ENCODE measurements around the gene DNM2.
"Not testable (repeated sequence)": the region's sequence is repeated elsewhere in the genome, so short reads cannot be mapped to it uniquely, and the experiment has no call there.

Gene DNM2

DNA sequence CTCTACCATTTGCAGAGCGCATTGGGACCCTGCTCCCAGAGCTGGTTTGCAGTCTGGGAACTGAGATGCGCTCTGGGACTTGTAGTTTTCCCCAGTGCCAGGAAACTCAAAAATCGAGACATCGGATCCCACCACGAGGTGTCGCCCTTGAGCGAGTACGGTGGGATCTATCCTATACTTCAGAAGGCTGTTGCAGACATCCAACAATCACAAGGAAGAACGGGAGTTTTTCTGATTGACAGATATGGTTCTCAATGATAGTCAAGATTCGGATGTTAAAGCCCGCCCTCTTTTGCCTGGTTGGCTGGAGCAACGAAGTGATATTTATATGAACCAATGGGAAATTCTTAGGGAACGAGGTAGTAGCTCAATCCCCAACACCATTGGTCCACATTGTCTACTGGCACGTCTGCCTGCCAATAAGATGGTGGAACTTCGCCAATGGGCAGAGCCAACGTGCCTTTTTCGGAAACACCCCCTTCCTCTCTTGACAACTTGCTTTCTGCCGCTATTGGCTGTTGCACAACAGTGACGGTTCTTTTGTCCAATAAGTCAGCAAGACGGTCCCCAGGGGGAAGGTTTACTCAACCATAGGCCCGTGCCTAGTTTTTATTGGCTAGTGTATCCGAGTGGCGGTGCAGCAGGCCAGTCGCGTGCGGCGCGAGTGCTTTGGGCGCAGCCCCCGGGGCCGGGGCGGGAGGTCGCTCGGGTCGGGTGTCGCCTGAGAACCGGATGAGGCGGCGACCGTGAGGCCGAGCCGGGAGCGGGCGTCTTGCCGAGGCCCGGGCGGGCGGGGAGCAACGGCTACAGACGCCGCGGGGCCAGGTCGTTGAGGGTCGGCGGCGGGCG is at the start of gene DNM2:
TSS of gene DNM2 (plus strand) at position 724 of the 849 bp plus-strand sequence. CDS start 164 bp downstream, outside the sequence.
- in situ Hi-C loops (cut with MboI; ENCODE audit: low sequenced_read_pairs) = no loop called here

DNA sequence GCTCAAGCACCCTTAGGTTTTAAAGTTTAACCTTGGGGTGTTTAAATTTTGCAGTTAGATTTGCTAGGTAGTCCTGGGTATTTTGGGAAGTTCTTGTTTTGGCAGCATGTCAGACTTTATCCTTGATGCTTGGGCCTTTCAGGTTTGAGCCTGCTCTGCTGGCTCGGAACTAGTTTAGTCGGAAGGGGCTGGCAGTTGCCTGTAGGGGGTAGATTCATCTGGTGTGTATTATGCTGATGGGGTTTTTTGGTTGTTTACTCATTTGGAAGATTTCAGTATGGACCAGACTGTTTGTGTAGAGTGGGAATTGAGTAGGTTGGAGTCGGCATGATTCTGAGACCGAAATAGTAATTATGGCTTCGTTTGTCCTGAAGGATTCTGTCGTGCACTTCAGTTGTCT is 48.6 kb upstream of the DNM2 start:
- in situ Hi-C loops (cut with MboI; ENCODE audit: low sequenced_read_pairs) = no loop called here

DNA sequence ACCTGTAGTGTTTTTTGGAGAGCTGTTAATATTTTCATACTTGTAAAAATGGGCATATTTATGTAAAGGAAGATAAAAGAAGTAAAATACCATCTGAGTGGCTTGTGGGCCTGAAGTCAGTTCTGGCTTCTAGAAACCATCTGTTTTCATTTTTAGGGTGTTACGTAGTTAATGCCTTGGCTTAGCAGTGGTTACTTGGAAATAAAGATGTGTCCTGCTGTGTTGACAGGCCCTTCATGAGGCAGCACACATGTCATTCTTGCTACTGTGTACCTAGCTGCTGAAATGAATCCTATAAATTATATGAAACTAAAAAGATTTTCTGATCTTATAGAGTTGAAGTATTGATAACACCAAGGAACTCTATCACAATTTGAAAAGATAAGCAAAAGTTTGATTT is 47.7 kb upstream of the DNM2 start:
- in situ Hi-C loops (cut with MboI; ENCODE audit: low sequenced_read_pairs) = no loop called here

DNA sequence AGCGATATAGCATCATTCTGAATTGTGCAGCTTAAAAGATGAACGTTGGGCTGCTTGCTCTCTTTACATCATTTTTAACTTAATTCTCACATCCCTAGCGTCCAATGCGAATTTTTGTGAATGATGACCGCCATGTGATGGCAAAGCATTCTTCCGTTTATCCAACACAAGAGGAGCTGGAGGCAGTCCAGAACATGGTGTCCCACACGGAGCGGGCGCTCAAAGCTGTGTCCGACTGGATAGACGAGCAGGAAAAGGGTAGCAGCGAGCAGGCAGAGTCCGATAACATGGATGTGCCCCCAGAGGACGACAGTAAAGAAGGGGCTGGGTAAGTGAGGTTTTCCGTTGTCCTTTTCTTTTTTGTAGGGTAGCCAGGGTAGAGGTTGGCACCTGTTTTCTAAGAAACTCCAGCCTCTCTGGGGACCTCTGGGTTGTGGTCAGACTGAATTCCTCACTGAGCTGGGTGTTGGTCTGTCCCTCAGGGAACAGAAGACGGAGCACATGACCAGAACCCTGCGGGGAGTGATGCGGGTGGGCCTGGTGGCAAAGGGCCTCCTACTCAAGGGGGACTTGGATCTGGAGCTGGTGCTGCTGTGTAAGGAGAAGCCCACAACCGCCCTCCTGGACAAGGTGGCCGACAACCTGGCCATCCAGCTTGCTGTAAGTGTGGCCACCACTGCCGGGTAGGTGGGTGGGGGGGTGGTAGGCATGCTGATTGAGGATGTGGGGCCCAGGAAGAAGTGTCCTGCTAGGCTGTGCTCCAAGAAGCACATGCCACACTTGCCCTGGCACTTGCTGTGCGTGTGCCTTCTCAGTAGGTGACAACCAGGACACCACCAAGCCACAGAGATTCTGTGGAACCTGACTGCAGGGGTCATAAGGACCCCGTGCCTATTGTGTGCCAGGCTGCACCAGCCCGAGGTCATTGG is 46.7 kb upstream of the DNM2 start:
- in situ Hi-C loops (cut with MboI; ENCODE audit: low sequenced_read_pairs) = no loop called here

DNA sequence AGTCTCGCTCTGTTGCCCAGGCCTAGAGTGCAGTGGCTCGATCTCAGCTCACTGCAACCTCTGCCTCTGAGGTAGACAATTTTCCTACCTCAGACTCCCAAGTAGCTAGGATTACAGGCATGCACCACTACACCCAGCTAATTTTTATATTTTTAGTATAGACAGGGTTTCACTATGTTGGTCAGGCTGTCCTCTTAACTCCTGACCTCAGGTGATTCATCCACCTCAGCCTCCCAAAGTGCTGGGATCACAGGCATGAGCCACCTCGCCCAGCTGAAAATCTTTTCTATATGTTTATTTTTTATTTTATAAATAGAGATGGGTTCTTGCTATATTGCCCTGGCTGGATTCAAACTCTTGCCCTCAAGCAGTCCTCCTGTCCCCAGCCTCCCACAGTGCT is 46.0 kb upstream of the DNM2 start:
- in situ Hi-C loops (cut with MboI; ENCODE audit: low sequenced_read_pairs) = not testable (repeated sequence)

DNA sequence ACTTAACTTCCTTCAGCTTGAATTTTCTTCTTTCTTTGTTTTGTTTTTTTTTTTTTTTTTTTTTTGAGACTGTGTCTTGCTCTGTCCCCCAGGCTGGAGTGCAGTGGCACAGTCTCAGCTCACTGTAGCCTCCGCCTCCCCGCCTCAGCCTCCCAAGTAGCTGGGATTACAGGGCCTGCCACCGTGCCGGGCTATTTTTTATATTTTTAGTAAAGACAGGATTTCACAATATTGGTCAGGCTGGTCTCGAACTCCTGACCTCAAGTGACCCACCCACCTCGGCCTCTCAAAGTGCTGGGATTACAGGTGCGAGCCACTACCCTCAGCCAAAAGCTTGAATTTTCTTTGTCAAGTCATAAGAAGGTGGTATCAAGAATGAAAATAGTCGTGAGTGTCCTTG is 42.7 kb upstream of the DNM2 start:
- in situ Hi-C loops (cut with MboI; ENCODE audit: low sequenced_read_pairs) = loop anchor here (25.0 kb wide), 1 partner anchor 188 kb away; no protein-coding TSS in a partner anchor

DNA sequence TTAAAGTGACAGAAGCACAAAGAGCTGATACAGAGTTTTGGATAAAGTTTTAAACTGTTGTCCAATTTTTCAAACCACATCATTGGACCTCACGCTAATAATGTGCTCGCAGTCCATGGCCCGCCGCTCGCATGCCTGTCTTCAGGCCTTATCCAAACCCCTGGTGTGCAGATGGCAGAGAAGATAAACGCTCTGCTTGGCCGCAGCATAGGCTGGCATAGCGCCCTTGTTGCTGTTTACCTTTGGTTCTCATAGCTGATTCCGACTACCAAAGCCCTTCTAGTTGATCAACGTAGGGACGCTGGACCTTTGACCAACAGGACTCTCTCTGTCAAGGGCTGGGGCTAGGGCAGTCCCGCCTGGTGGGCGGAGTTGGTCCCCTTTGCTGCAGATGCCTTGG is 40.1 kb upstream of the DNM2 start:
- in situ Hi-C loops (cut with MboI; ENCODE audit: low sequenced_read_pairs) = loop anchor here (25.0 kb wide), 1 partner anchor 190 kb away; no protein-coding TSS in a partner anchor

DNA sequence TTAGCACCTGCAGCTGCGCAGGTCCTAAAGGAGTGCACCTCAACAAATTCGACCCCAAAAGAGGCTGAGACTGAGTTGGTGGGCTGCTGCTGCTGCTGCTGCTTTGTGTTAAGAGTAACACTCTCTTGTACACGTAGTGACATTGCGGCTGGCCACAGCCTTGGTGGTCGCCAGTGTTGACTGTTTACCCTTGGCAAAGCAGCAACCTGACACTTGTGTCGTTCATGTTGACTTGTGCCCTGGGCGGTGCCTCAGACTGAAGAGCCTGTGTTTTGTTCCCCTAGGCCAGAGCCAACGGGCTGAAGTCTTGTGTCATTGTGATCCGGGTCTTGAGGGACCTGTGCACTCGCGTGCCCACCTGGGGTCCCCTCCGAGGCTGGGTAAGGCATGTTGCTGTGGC is 39.1 kb upstream of the DNM2 start:
- in situ Hi-C loops (cut with MboI; ENCODE audit: low sequenced_read_pairs) = loop anchor here (25.0 kb wide), 1 partner anchor 192 kb away; no protein-coding TSS in a partner anchor

DNA sequence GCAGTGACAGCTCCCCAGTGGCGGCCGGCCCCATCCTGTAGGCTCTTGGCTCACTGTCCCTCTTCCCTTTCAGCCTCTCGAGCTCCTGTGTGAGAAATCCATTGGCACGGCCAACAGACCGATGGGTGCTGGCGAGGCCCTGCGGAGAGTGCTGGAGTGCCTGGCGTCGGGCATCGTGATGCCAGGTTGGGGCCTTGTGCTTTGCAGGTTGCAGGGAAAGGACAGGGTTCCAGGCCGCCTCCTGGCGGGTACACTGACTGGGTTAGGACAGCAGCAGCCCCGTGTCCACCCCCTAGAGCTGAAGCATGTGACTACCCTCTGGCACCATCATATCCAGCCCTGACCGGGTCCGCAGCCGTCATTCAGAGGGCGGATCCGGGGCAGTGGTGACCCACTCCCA is 38.1 kb upstream of the DNM2 start:
- in situ Hi-C loops (cut with MboI; ENCODE audit: low sequenced_read_pairs) = loop anchor here (25.0 kb wide), 1 partner anchor 192 kb away; no protein-coding TSS in a partner anchor

DNA sequence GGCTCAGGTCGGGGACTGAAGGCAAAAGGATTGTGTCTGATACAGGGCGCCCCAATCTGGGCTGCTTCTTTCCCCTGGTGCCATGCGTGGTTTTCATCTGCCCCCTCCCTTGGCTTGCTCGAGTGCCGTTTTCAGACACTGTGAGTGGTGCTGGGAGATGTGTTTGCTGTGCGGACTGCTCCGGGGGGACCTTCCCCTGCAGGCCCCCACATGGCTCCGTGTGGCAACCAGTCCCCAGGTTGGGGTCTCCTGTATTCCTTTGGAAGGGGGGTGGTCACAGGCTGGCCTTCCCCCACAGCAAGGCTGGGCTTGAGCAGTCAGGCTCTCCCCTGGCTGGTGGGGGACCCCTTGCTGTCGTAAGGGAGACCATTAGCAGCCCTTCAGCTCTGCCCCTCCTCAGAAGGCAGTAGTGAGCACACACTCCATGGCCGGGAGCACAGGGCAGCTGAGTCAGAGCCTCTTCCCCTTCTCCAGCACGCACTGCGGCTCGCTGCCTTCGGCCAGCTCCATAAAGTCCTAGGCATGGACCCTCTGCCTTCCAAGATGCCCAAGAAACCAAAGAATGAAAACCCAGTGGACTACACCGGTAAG is 37.2 kb upstream of the DNM2 start:
- in situ Hi-C loops (cut with MboI; ENCODE audit: low sequenced_read_pairs) = loop anchor here (25.0 kb wide), 1 partner anchor 193 kb away; no protein-coding TSS in a partner anchor

DNA sequence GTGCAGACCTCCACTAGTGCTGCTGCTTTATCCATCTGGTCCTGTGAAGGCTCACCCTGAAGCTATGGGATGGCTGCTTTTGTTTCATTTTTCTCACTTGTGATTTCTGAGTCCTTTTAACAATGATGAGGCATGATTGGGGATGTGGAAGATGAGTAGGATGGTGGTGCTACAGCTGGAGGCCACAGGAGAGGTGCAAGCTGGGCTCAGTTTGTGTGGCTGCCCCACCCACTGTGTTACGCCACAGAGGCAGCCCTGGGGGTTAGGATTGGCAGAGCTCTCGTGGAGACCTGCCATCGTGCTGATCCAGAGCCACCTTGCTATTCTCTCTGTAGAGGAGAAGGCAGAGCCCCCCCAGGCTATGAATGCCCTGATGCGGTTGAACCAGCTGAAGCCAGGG is 36.2 kb upstream of the DNM2 start:
- in situ Hi-C loops (cut with MboI; ENCODE audit: low sequenced_read_pairs) = loop anchor here (25.0 kb wide), 1 partner anchor 194 kb away; no protein-coding TSS in a partner anchor

DNA sequence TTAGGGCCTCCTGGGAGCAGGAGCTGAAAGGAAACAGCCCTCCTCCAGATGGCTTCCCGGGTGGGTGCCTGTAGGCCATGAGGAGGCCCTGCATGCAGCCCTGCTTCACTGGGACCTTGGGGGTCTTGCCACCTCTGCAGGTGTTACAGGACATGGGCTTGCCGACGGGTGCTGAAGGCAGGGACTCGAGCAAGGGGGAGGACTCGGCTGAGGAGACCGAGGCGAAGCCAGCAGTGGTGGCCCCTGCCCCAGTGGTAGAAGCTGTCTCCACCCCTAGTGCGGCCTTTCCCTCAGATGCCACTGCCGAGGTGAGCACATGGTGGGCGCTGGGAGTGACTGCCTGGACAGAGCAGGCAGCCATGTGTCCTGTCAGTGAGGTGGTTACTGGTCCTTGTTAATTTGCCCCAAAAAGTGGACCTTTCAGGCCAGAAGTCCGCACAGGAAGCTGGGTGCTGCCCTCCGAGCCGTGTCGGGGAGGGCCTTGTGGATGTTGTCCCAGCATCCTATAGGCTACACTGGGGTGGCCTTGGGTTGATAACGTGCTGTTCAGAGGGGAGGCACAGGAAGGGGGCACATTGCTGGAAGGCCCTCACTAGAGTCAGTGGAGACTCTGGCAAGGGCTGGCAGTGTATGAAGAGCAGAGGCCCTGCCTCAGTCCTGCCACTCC is 35.3 kb upstream of the DNM2 start:
- in situ Hi-C loops (cut with MboI; ENCODE audit: low sequenced_read_pairs) = loop anchor here (25.0 kb wide), 1 partner anchor 195 kb away; no protein-coding TSS in a partner anchor

DNA sequence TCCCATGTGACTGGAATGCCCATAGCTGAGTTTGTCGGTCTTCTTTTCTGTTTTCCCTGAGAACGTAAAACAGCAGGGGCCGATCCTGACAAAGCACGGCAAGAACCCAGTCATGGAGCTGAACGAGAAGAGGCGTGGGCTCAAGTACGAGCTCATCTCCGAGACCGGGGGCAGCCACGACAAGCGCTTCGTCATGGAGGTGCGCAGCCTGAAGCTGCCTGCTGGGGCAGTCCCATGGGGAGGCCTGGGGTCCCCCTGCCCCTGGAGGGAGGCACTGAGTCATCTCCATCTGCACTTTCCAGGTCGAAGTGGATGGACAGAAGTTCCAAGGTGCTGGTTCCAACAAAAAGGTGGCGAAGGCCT is 34.8 kb upstream of the DNM2 start:
- in situ Hi-C loops (cut with MboI; ENCODE audit: low sequenced_read_pairs) = loop anchor here (25.0 kb wide), 1 partner anchor 196 kb away; no protein-coding TSS in a partner anchor

DNA sequence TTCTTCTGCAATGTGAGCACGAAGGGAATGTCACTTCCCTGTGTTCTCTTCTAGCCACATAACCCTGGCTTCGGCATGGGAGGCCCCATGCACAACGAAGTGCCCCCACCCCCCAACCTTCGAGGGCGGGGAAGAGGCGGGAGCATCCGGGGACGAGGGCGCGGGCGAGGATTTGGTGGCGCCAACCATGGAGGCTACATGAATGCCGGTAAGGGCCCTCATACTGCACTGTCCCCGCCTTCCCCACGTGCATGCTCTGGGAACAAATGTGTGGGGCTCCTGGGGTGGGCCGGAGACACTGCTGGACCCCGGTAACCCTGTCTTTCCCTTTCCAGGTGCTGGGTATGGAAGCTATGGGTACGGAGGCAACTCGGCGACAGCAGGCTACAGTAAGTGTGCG is 34.3 kb upstream of the DNM2 start:
- in situ Hi-C loops (cut with MboI; ENCODE audit: low sequenced_read_pairs) = loop anchor here (25.0 kb wide), 1 partner anchor 196 kb away; no protein-coding TSS in a partner anchor

DNA sequence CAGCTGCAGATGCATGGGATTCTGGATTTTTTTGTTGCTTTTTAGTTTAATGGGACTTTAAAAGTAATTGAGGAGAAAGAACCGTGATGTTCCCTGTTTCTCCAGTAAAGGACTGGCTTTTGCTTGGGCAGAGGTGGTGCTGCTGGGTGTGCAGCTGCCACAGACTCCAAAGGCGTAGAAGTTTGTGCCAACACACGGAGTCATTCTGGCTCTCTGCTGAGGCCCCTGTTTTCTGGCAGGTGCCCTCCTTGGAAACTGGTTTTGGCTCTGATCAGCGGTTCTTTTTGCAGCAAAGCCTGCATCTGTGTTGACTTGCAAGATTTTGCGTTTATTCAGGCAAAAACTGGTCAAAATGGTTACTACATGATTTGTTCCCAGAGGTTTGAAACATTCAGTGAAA is 32.7 kb upstream of the DNM2 start:
- in situ Hi-C loops (cut with MboI; ENCODE audit: low sequenced_read_pairs) = loop anchor here (25.0 kb wide), 1 partner anchor 198 kb away; no protein-coding TSS in a partner anchor

DNA sequence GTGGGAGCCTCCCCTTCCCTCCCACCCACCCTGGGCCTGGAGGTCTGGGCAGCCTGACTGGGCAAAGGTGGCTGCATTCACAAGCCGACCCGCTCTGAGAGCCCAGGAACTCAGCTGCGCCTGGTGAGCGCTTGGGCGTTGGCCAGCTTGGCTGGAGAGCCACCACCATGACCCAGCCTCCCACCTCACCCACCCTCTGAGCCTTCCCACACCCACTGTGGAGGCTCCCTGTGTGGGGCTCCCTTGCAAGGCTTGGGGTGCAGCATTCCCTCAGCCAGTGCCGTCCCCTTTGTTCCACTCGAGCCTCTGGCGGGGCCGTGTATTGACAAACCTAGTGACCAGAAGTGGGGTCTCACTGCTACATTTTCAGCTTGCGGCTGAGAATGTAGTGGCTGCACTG is 31.7 kb upstream of the DNM2 start:
- in situ Hi-C loops (cut with MboI; ENCODE audit: low sequenced_read_pairs) = loop anchor here (25.0 kb wide), 1 partner anchor 199 kb away; no protein-coding TSS in a partner anchor

DNA sequence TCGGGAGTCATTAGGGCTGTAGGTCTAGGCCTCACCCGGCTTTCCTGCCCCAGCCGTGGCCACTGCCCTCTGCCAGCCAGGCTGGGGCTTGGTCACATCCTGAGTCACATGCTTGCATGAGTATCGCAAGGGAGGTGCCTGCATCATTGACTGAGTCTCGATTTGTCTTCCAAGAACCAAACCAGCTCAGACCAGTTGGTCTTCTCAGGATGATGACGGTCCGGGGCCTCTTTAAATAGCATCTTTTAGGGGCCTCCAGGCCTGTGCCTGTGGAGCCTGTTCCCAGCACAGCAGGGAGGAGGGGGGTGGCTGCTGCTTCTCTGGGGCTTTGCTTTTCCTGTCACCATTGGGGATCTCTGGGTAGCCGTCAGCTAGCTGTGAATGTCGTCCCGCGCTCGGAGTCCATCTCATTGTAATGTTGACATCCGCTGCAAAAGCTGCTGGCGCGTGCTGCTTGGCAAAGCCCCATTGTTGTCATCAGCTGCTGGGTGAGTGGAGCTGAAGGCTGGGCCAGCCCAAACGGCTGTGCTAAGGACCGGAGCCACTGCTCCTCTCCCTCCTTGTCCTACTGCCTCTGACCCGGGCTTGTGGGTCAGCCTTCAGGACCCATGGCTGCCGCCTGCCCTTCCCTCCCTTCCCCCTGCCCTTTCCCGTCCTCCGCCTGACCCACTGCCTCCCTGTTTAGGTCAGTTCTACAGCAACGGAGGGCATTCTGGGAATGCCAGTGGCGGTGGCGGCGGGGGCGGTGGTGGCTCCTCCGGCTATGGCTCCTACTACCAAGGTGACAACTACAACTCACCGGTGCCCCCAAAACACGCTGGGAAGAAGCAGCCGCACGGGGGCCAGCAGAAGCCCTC is 31.0 kb upstream of the DNM2 start:
- in situ Hi-C loops (cut with MboI; ENCODE audit: low sequenced_read_pairs) = loop anchor here (25.0 kb wide), 1 partner anchor 200 kb away; no protein-coding TSS in a partner anchor

DNA sequence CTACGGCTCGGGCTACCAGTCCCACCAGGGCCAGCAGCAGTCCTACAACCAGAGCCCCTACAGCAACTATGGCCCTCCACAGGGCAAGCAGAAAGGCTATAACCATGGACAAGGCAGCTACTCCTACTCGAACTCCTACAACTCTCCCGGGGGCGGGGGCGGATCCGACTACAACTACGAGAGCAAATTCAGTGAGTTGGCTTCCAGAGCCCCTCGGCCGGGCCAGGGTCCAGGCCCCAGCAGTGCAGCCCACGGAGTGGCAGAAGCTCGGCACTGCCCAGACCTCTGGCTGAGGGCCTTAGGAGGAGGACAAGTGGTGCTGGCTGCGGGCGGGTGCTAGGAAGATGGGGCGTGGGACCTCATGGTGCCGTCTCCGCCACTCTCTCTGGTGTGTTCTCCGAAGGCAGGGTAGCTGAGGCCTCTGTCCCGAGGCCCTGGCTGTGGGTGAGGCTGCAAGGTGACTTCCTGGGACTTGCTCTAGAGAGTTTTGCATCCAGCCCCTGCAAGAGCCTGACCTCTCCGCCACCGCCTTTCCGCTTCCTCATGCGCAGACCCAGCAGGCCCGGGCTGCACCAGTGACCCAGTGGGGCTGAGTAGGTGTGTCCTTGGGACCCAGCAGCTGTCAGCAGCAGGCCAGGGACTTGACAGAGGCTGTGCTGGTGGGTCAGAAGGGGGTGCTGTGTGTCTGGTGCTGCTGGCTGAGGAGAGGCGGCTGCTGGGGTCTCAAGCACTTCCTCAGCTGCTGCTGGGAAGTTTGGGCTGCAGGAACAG is 30.2 kb upstream of the DNM2 start:
- in situ Hi-C loops (cut with MboI; ENCODE audit: low sequenced_read_pairs) = loop anchor here (25.0 kb wide), 1 partner anchor 200 kb away; no protein-coding TSS in a partner anchor

Measured in HL-60/S4 treated with retinoic acid at 250 ng/mL for 4 days and 3 days (cell line).